GM19463 (cell line): Measurements from ENCODE around the gene EMP1.

Experiments
- ATAC-seq: cut with Tn5 transposase; IDR thresholded peaks from one replicate; pipeline ENCODE4 v1.9.1; 2021; ENCODE audit warnings: mild to moderate bottlenecking, moderate library complexity; ENCODE audit not compliant: unreplicated experiment

The EMP1 gene

GRCh38 chr12:13196130-13196921 lies at the start of gene EMP1:
EMP1 (plus strand) TSS chr12:13196726; CDS start chr12:13211511, 14,785 bp downstream.
- peak; percentile 91 for ATAC-seq

GRCh38 chr12:13147688-13148484 lies 48.6 kb upstream of the EMP1 start:
- ATAC-seq: no peak

- ATAC-seq: no peak
Observed at GRCh38 chr12:13148485-13148847, 48.1 kb upstream of the EMP1 start.

GRCh38 chr12:13149411-13149810 lies 47.1 kb upstream of the EMP1 start:
- no peak for ATAC-seq

GRCh38 chr12:13152281-13152680 lies 44.2 kb upstream of the EMP1 start:
- ATAC-seq: no peak

GRCh38 chr12:13152756-13153155 lies 43.8 kb upstream of the EMP1 start:
- no peak for ATAC-seq

GRCh38 chr12:13153180-13153579 lies 43.3 kb upstream of the EMP1 start:
- no peak for ATAC-seq

GRCh38 chr12:13154027-13154538 lies 42.4 kb upstream of the EMP1 start:
- no peak for ATAC-seq

- no peak for ATAC-seq
Observed at GRCh38 chr12:13154831-13155230, 41.7 kb upstream of the EMP1 start.

- ATAC-seq: no peak
Observed at GRCh38 chr12:13156277-13156676, 40.2 kb upstream of the EMP1 start.

- ATAC-seq: no peak
Observed at GRCh38 chr12:13161172-13161571, 35.4 kb upstream of the EMP1 start.

GRCh38 chr12:13162904-13163303 lies 33.6 kb upstream of the EMP1 start:
- ATAC-seq: no peak

GRCh38 chr12:13163868-13164635 lies 32.5 kb upstream of the EMP1 start:
- no peak for ATAC-seq

GRCh38 chr12:13164921-13165616 lies 31.5 kb upstream of the EMP1 start:
- no peak for ATAC-seq

GRCh38 chr12:13165617-13166041 lies 30.9 kb upstream of the EMP1 start:
- peak; percentile 96 for ATAC-seq

- ATAC-seq: no peak
Observed at GRCh38 chr12:13167226-13167625, 29.3 kb upstream of the EMP1 start.

GRCh38 chr12:13167906-13168305 lies 28.6 kb upstream of the EMP1 start:
- no peak for ATAC-seq

GRCh38 chr12:13169272-13169671 lies 27.3 kb upstream of the EMP1 start:
- ATAC-seq: no peak

GRCh38 chr12:13170892-13171490 lies 25.5 kb upstream of the EMP1 start:
- no peak for ATAC-seq
